H1 (cell line): ENCODE data around the gene SLC66A2. TPM values are rescaled to one million over a fixed set of nuclear protein-coding genes. Genes with fewer than 3 reads are reported as not detected.

Experiments used
- BACH1 ChIP-seq: IDR thresholded peaks from 2 replicates; pipeline ENCODE4 v1.6.1; 2012; ENCODE audit warnings: low read length, improper control_type of control experiment
- BCL11A ChIP-seq, 2 experiments: IDR thresholded peaks; one replicate each; pipeline ENCODE4 v1.6.1; 2011; ENCODE audit warnings: low read depth in 2 of 2, low read length in 2 of 2, mild to moderate bottlenecking in 2 of 2
- CBX8 ChIP-seq: fragments of 300-800, 300-1000 bp; sonication (generic); IDR thresholded peaks from 2 replicates; pipeline ENCODE4 v1.7.1; 2016; ENCODE audit warnings: low read depth, low read length, borderline replicate concordance
- CHD1 ChIP-seq: IDR thresholded peaks from 2 replicates; pipeline ENCODE4 v1.6.1; 2012; ENCODE audit warnings: low read depth, low read length, improper control_type of control experiment
- CREB1 ChIP-seq: IDR thresholded peaks from 2 replicates; pipeline ENCODE4 v1.6.1; 2012; ENCODE audit warnings: inconsistent platforms
- CTBP2 ChIP-seq: IDR thresholded peaks from 2 replicates; pipeline ENCODE4 v1.7.0; 2011; ENCODE audit warnings: borderline replicate concordance, mild to moderate bottlenecking, moderate library complexity, mixed read lengths, low read length; ENCODE audit not compliant: insufficient read depth, insufficient read length
- FOSL1 ChIP-seq: IDR thresholded peaks from 2 replicates; pipeline ENCODE4 v1.6.1; 2011; ENCODE audit warnings: mild to moderate bottlenecking, low read depth, low read length, moderate library complexity; ENCODE audit not compliant: insufficient read depth
- GABPA ChIP-seq: IDR thresholded peaks from 2 replicates; pipeline ENCODE4 v1.6.1; 2011; ENCODE audit warnings: mild to moderate bottlenecking, low read length, moderate library complexity, borderline replicate concordance; ENCODE audit not compliant: insufficient read depth
- GTF2F1 ChIP-seq: IDR thresholded peaks from 2 replicates; pipeline ENCODE4 v1.6.1; 2012; ENCODE audit warnings: low read depth, low read length, improper control_type of control experiment, borderline replicate concordance
- HDAC6 ChIP-seq: IDR thresholded peaks from one replicate; pipeline ENCODE4 v1.7.1; 2012; ENCODE audit warnings: low read depth, mild to moderate bottlenecking, inconsistent platforms, low read length, moderate library complexity
- KDM1A ChIP-seq: fragments of 200-600, 300-600 bp; sonication (generic); IDR thresholded peaks from 2 replicates; pipeline ENCODE4 v1.7.1; 2016; ENCODE audit warnings: mild to moderate bottlenecking, low read length, borderline replicate concordance
- KDM5A ChIP-seq: fragments of 200-600 bp; IDR thresholded peaks from 2 replicates; pipeline ENCODE4 v1.7.1; 2012; ENCODE audit warnings: mild to moderate bottlenecking, low read length, inconsistent platforms, mixed read lengths
- MAFK ChIP-seq: IDR thresholded peaks from 2 replicates; pipeline ENCODE4 v1.6.1; 2012; ENCODE audit warnings: low read depth, mild to moderate bottlenecking, improper control_type of control experiment, low read length
- NANOG ChIP-seq: IDR thresholded peaks from 2 replicates; pipeline ENCODE4 v1.6.1; 2011; ENCODE audit warnings: low read length, low read depth, mild to moderate bottlenecking, inconsistent platforms; ENCODE audit not compliant: insufficient read depth, poor library complexity, severe bottlenecking
- POLR2A ChIP-seq, 2 experiments: IDR thresholded peaks; 1 replicate in 1 of 2; 2 replicates in 1 of 2; pipeline ENCODE4 v1.6.1; 2011; ENCODE audit warnings: low read depth in 2 of 2, low read length in 2 of 2, mild to moderate bottlenecking in 2 of 2; ENCODE audit errors: control extremely low read depth in 1 of 2
- SAP30 ChIP-seq: fragments of 300-600 bp; sonication (generic); IDR thresholded peaks from 2 replicates; pipeline ENCODE4 v1.7.1; 2012; ENCODE audit warnings: low read length, moderate library complexity, mild to moderate bottlenecking, inconsistent platforms; ENCODE audit not compliant: insufficient read depth, insufficient replicate concordance
- SIRT6 ChIP-seq: IDR thresholded peaks from one replicate; pipeline ENCODE4 v1.7.1; 2012; ENCODE audit warnings: low read length, inconsistent platforms
- SP2 ChIP-seq: IDR thresholded peaks from 2 replicates; pipeline ENCODE4 v1.6.1; 2012; ENCODE audit warnings: mild to moderate bottlenecking, low read length, inconsistent platforms
- SP4 ChIP-seq: IDR thresholded peaks from 2 replicates; pipeline ENCODE4 v1.6.1; 2012; ENCODE audit warnings: low read length, inconsistent platforms
- TBP ChIP-seq: IDR thresholded peaks from 2 replicates; pipeline ENCODE4 v1.6.1; 2011; ENCODE audit warnings: low read depth, low read length, improper control_type of control experiment
- YY1 ChIP-seq: IDR thresholded peaks from 2 replicates; pipeline ENCODE4 v1.6.1; 2011; ENCODE audit warnings: low read depth, mild to moderate bottlenecking, low read length
- ZNF274 ChIP-seq: IDR thresholded peaks from 2 replicates; pipeline ENCODE4 v1.7.0; 2012; ENCODE audit warnings: low read length, borderline replicate concordance; ENCODE audit errors: extremely low read depth
- polyA plus RNA-seq, 7 experiments: library from polyadenylated mRNA; depleted of rRNA in 3 of 7; stranded (reverse) in 5 of 7; unstranded in 2 of 7; fragments of >200 nt in 5 of 7; fragments of 200-250 nt in 2 of 7; gene quantifications; 1 replicate in 5 of 7; 2 replicates in 1 of 7; 4 replicates in 1 of 7; pipeline versions ENCODE4 v1.2.1 to v1.2.3, GENCODE V29; 2011 to 2013; ENCODE audit warnings: missing spikeins in 2 of 7, mixed read lengths in 2 of 7
- total RNA-seq: library from RNA; stranded (reverse); fragmentation: NEBNext Ultra II Directional; extraction: Animal tissue kit (Norgen Biotek cat#: 25700); gene quantifications from 2 replicates; pipeline ENCODE4 v1.2.1, GENCODE V29; 2021
- TF ChIP-seq, protein P1 (sequence below): IDR thresholded peaks from 2 replicates; pipeline ENCODE4 v1.6.1; 2012; ENCODE audit warnings: inconsistent platforms
- TF ChIP-seq, protein P2 (sequence below): IDR thresholded peaks from 2 replicates; pipeline ENCODE4 v1.6.1; 2012; ENCODE audit warnings: low read length, inconsistent platforms

The SLC66A2 gene
- total and polyA plus RNA-seq, 2 of the 8 experiments (the other 6 are each of a cell fraction or from before 2014, with no cell fraction given), result 15.0 to 18.9 TPM

DNA sequence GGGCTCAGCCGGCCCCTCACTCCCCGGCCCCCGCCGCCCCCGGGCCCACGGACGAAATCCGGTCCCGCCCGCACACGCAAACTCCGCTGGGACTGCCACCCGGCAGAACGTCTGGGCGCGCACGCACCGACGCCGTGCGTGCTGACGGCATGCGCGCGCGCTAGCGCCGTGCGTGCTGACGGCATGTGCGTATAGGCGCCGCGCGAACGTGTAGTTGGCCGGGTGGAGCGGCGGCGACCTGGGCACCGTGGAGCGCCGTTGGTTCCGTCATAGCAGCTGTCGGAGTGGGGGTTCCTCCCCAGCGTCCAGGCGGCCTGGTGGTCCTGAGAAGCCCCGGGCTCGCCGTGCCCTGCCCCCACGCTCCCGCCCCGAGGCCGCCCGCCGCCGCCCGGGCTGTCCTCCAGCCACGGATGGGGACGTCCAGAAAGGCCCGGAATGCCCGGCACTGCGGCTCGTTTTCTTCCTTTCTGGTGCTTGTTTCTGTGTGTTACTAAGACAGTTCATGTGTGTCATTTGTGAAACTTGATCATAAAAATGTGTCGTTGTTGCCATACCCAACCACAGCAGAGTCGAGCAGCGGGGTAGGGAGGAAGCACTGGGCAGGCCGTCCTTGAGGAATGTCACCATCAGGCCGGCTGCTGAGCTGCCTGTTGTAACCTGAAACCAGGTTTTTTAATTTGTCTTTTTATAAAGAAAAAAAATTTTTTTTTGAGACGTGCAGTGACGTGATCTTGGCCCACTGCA lies 37.2 kb upstream of the SLC66A2 start, which contains the start of gene TXNL4A (continued):
- TF ChIP-seq SAP30, result peak; percentile 41
- TF ChIP-seq TBP, result peak; percentile 68; the same call in 1 of the 2 replicates
- TF ChIP-seq CHD1, result no peak
- no peak for TF ChIP-seq FOSL1
- TF ChIP-seq HDAC6, result no peak
- TF ChIP-seq MAFK, result no peak
- TF ChIP-seq GABPA, result no peak
- no peak for TF ChIP-seq KDM1A
- TF ChIP-seq GTF2F1, result no peak
- TF ChIP-seq NANOG, result no peak
- no peak for TF ChIP-seq KDM5A
- peak; percentile 24; the same call in 1 of the 2 replicates for TF ChIP-seq BACH1
- TF ChIP-seq, protein P1, sequence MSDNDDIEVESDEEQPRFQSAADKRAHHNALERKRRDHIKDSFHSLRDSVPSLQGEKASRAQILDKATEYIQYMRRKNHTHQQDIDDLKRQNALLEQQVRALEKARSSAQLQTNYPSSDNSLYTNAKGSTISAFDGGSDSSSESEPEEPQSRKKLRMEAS, result peak; percentile 81
- peak; percentile 50 to 90 for TF ChIP-seq POLR2A (IDR thresholded peaks at IDR 0.05; ENCODE audit: control extremely low read depth in 1 of 2, low read depth in 2 of 2, low read length in 2 of 2)
- no peak for TF ChIP-seq ZNF274
- TF ChIP-seq SIRT6, result no peak
- TF ChIP-seq CTBP2, result no peak
- no peak for TF ChIP-seq BCL11A (IDR thresholded peaks at IDR 0.05; ENCODE audit: low read depth in 2 of 2, low read length in 2 of 2)
- TF ChIP-seq CBX8, result no peak
- TF ChIP-seq YY1, result no peak
- TF ChIP-seq SP4, result no peak
- TF ChIP-seq CREB1, result peak; percentile 94
- TF ChIP-seq, protein P2, sequence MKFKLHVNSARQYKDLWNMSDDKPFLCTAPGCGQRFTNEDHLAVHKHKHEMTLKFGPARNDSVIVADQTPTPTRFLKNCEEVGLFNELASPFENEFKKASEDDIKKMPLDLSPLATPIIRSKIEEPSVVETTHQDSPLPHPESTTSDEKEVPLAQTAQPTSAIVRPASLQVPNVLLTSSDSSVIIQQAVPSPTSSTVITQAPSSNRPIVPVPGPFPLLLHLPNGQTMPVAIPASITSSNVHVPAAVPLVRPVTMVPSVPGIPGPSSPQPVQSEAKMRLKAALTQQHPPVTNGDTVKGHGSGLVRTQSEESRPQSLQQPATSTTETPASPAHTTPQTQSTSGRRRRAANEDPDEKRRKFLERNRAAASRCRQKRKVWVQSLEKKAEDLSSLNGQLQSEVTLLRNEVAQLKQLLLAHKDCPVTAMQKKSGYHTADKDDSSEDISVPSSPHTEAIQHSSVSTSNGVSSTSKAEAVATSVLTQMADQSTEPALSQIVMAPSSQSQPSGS, result no peak
- TF ChIP-seq SP2, result no peak
